GM19328 (cell line): ENCODE results near the gene NPHP4.

Experiments
- ATAC-seq: cut with Tn5 transposase; IDR thresholded peaks from one replicate; pipeline ENCODE4 v1.9.1; 2021; ENCODE audit warnings: mild to moderate bottlenecking, moderate library complexity; ENCODE audit not compliant: unreplicated experiment

The NPHP4 gene

GRCh38 chr1:5915587-5916571, 76.3 kb downstream of the NPHP4 start:
- ATAC-seq, result no peak

DNA sequence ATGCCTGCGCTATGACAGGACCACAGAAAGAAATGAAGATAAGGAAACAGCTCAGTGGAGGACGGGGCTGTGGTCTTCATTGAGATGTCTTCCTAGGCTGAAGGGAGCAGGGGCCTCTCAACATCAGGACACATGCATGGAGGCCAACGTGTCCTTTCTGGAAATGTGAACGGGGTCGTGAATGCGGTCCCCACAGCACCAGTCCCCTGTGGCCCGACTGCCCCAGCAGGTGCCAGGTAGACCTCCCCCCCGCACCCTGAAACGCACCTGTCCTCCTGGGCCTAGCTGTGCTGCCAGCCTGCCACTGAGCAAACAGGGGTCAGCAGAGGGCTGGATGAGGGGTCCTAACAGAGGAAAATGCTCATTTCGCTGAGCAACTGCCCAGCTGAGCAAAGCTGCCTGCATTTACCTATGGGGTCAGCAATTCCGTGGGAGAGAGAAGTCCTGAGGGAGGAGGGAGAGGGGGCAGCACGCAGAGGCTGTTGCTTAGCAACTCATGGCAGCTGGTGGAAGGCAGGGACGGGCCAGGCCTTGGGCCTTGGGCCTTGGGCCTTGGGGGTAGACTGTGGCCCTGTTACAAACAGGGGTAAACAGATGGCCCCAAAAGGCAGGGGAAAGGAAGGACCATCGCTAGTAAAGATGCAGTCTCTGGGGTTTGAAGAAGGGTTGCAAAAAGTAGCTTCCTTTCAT, 77.4 kb downstream of the NPHP4 start:
- ATAC-seq, result no peak

GRCh38 chr1:5913876-5914275, 78.3 kb downstream of the NPHP4 start:
- no peak for ATAC-seq

- ATAC-seq, result no peak
These were observed 79.0 kb downstream of the NPHP4 start for GRCh38 chr1:5913078-5913845.

DNA sequence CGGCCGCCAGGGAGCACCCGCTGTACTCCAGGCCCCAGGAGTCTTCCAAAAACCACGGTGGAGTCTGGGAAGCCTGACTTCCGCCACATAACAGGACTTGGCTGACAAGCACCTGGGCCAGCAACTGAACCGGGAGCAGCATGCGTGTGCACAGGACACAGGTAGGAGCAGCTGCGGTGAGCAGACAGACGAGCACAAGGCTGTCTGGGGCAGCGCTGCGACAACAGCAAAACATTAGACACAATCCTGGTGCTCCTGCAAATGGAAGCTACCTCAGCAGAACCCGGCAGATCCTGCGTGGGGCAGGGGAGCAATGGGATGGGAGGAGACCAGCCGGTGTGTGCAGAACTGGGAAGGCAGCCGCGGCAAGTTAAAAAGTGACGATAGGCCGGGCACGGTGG, 80.4 kb downstream of the NPHP4 start:
- ATAC-seq, result no peak

DNA sequence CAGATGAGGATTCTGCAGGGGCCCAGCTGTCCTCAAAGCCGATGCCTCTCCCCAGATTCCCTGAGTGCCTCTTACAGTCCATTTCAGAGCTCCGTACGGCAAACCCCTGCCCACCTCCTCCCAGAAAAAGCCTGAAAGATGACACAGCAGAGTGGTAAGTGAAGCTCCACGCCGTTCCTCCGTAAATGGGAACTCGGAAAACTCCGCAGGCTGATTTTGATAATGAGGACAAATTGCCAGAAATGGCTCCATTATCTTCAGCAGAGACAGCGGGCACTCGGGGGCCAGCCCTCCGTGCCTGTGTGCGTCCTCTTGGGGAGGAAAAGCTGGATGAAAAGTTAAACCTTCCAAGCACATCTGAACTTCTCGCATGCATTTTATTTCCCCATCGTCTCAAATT, 81.1 kb downstream of the NPHP4 start:
- ATAC-seq, result no peak

GRCh38 chr1:5910666-5911065, 81.6 kb downstream of the NPHP4 start:
- no peak for ATAC-seq

DNA sequence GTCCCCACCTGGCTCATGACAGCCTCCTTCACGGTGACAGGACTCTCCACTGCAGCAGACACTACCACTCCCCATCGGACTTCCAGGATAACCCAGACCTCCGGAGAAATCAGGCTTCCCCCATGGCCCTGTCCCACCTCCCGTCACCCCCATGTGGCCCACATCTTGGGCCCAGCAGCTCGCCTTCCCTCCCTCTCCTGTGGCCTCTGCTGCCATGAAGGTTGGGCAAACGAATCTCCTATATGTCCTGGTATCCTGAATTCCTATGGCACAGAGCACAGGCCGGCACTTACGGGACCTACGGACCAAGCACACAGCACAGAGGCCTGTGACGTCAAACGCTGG, 82.0 kb downstream of the NPHP4 start:
- no peak for ATAC-seq

DNA sequence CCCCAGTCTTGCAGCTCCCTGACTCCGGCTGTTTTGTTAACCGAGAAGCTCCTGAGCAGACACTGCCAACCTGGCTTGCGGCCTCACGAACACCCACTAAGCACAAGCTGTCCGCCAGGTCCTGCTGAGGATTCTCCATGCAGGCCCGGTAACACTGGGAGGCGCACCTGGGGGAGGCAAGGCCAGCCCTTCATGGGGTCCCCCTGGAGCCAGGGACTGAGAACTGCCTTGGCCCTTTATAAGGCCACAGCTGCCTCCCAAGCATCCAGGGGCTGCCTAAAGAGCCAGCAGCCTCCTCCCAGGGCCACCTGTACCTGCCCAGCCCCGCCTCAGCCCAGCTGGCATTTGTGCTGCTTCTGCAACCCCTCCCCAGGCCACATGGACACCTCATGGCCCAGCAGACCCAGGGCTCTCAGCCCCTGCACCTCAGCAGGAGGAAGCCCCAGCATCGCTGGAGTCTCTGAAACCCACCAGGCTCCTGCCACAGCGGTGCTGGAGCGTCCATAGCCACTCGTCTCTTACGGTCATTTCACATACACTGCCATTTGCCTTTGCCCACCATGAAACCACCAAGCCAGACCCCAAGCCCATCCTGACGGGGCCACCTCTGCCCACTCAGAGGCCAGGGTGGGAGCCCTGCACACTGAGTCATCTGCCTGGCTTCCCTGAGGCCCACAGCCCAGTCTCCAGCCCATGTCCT, 82.5 kb downstream of the NPHP4 start:
- no peak for ATAC-seq

DNA sequence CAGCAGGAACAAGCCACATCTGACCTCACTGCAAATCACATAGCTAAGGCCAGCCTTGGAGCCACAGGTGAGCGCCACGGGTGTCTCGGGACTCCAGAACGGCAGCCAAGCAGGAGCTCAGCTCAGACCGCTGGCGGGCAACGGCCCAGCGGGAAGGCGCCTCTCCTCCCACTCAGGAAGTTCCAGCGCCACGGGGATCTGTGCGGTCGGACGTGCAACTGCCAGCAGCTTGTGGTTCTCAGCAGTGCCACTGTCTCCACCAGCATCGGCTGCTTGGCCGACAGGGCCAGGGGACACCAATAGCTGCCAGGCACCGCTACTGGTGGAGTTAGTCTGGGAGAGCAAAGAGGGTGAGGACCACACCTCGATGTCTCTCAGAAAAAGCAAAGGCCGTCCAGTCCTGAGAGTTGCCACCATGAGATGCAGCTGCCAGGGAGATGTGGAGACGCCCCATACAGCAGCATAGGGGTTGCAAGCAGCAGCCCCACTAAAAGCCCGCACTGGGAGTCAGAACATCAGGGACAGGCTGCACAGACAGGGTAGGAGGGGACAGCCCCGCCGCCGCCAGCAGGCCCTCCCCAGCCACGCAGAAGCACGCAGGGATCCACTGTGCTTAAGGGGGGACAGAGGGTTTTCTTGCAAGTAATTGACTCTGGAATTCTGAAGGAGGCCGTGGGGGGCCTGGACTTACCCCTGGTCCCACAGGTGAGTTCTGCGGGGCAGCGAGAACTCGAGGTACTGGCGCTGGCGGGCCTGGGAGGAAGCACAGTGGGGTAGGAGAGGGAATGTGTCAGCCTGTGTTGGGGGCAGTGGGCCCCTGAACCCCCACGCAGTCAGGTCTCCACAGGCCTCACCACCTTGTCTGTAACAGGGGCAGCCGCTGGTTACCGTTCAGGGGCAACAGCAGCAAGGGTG, 83.5 kb downstream of the NPHP4 start:
- ATAC-seq, result no peak

GRCh38 chr1:5907966-5908365, 84.3 kb downstream of the NPHP4 start:
- no peak for ATAC-seq

DNA sequence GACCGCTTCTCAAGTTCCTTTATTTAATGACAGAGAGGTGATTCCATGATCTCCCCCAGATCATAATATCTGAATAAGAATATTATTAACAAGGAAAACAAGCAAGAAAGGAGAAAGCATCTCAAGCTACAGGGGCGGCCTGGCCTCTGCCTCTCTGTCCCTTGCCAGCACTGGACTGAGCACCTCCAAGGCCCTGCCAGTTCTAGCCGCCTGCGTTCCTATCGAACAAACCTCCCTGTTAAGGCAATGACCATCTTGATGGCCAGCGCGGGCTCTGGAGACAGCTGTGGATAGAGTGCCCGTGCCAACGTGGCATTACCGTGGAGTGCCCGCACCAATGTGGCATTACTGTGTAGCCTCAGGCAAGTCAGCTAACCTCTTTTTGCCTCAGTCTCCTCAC, 84.8 kb downstream of the NPHP4 start:
- ATAC-seq, result no peak

GRCh38 chr1:5906966-5907365, 85.3 kb downstream of the NPHP4 start:
- no peak for ATAC-seq

GRCh38 chr1:5906116-5906515, 86.1 kb downstream of the NPHP4 start:
- no peak for ATAC-seq

GRCh38 chr1:5905436-5905835, 86.8 kb downstream of the NPHP4 start:
- ATAC-seq, result no peak

GRCh38 chr1:5904551-5904950, 87.7 kb downstream of the NPHP4 start:
- no peak for ATAC-seq

- no peak for ATAC-seq
These were observed 88.5 kb downstream of the NPHP4 start for GRCh38 chr1:5903680-5904079.

DNA sequence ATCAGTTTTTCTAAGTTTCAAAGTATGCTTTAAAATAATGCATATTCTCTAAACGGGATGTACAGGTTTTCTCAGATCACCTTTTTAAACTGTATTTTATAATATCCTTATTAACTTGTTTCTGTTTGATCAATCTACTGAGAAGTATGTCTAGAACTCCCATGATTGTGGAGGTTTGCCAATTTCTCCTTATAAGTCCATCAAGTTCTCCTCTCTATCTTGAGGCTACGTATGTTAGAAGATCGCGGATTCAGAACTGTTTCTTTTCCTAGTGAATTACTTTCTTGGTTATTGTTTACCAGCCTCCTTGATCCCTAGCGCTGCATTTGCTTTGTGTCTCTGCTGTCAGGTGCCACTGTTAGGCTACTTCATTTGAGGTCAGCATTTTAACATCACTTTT, 89.2 kb downstream of the NPHP4 start:
- ATAC-seq, result no peak

- ATAC-seq, result no peak
These were observed 90.4 kb downstream of the NPHP4 start for GRCh38 chr1:5901841-5902240.

DNA sequence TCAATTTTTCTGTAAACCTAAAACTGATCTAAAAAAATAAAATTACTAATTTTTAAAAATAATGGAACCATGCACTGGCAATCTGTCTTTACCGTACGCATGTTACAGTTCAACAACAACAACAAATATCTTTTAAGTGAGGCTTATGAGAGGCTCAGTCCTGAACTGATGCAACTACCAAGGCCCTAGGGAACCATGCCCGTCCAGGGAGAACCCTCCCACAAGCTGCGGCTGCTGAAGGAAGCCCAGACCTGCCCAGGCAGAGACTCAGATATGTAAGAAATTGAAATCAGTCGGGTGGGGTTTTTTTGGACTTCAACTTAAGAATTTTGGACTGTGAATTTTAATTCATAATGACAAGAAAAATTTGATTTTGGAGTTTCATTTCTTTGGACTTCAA, 91.1 kb downstream of the NPHP4 start:
- no peak for ATAC-seq
